WTC11 (cell line): ENCODE data around the gene KCNK3.

Experiments
- CTCF ChIP-seq: fragments of 200-600 bp; IDR thresholded peaks from 2 replicates; pipeline ENCODE4 v1.8.0; 2022; ENCODE audit warnings: antibody characterized with exemption
- MAX ChIP-seq: sonication (generic); formaldehyde crosslinking; IDR thresholded peaks from 2 replicates; pipeline ENCODE4 v1.8.0; 2022; ENCODE audit warnings: mild to moderate bottlenecking, missing genetic modification reagents
- MYBL2 ChIP-seq: sonication (generic); formaldehyde crosslinking; IDR thresholded peaks from 2 replicates; pipeline ENCODE4 v1.8.1; 2023; ENCODE audit warnings: mild to moderate bottlenecking, moderate library complexity, missing genetic modification reagents
- USF1 ChIP-seq: sonication (generic); formaldehyde crosslinking; IDR thresholded peaks from 2 replicates; pipeline ENCODE4 v1.8.0; 2022; ENCODE audit warnings: mild to moderate bottlenecking, missing genetic modification reagents
- ZNF512 ChIP-seq: sonication (generic); formaldehyde crosslinking; IDR thresholded peaks from 2 replicates; pipeline ENCODE4 v1.8.1; 2022; ENCODE audit warnings: missing genetic modification reagents, borderline replicate concordance

GRCh38 chr2:26687801-26688200, 4.7 kb upstream of the KCNK3 start:
- TF ChIP-seq CTCF (no peak), MYBL2 (CRISPR knock-in tag) (no peak), USF1 (CRISPR knock-in tag) (no peak), MAX (CRISPR knock-in tag) (no peak), ZNF512 (CRISPR knock-in tag) (no peak)
